GM10248 (cell line): ENCODE measurements around the gene RPRML.
"Not testable (repeated sequence)": the region's sequence is repeated elsewhere in the genome, so short reads cannot be mapped to it uniquely, and the experiment has no call there.

ENCODE experiments used
- CTCF ChIA-PET: fragments of 300-600 bp; sonication (Branson Sonifier 250); formaldehyde crosslinking; extraction: SDS; loops from one replicate; lab custom pipeline; 2021; ENCODE audit warnings: antibody characterized with exemption; lab: Yijun Ruan, JAX
- POLR2A ChIA-PET: fragments of 350-650 bp; sonication (Branson Sonifier 250); formaldehyde crosslinking; extraction: SDS; loops from one replicate; lab custom pipeline; 2020; ENCODE audit warnings: antibody characterized with exemption; lab: Yijun Ruan, JAX
- DNase-seq: peaks from one replicate; pipeline ENCODE4 v3.0.0; 2012; ENCODE audit errors: extremely low spot score
- CTCF ChIP-seq: IDR thresholded peaks from 2 replicates; pipeline ENCODE4 v1.5.1; 2012; ENCODE audit warnings: mild to moderate bottlenecking, low read depth; ENCODE audit errors: extremely low read depth, missing control alignments, control extremely low read depth

Gene RPRML

GRCh38 chr17:46958041-46958591 is 20.9 kb downstream of the RPRML start:
- CTCF ChIA-PET = interaction anchor here (1.9 kb wide), 1 partner anchor 15 kb away, joined by 9 read pairs; no protein-coding TSS in a partner anchor
- POLR2A ChIA-PET = no interaction called here
- TF ChIP-seq CTCF = no peak
- DNase-seq = no peak

- POLR2A ChIA-PET, DNase-seq: not testable (repeated sequence)
- CTCF ChIA-PET = interaction anchor here (1.1 to 3.0 kb wide), 2 partner anchors 9 to 11 kb away, joined by 3 to 26 read pairs; no protein-coding TSS in a partner anchor
Observed at GRCh38 chr17:46953191-46953590, 25.9 kb downstream of the RPRML start.

- no peak for DNase-seq
- no peak for TF ChIP-seq CTCF
- ChIA-PET CTCF (interaction anchor here (0.7 to 3.0 kb wide), 3 partner anchors 8 to 10 kb away, joined by 3 to 26 read pairs (median 3); no protein-coding TSS in a partner anchor), POLR2A (no interaction called here)
Observed at GRCh38 chr17:46952115-46952514, 26.9 kb downstream of the RPRML start.

- DNase-seq = no peak
- ChIA-PET POLR2A (no interaction called here), CTCF (interaction anchor here (0.7 to 3.0 kb wide), 2 partner anchors 9 to 10 kb away, joined by 3 to 26 read pairs; no protein-coding TSS in a partner anchor)
- TF ChIP-seq CTCF = no peak
Observed at GRCh38 chr17:46951706-46952105, 27.3 kb downstream of the RPRML start.

GRCh38 chr17:46950997-46951621 is 27.9 kb downstream of the RPRML start:
- DNase-seq = no peak
- no peak for TF ChIP-seq CTCF
- POLR2A ChIA-PET = no interaction called here
- CTCF ChIA-PET = interaction anchor here (0.7 to 3.0 kb wide), 2 partner anchors 9 kb away, joined by 3 to 26 read pairs; no protein-coding TSS in a partner anchor

GRCh38 chr17:46950342-46950996 is 28.6 kb downstream of the RPRML start:
- DNase-seq = peak; percentile 3
- TF ChIP-seq CTCF = no peak
- ChIA-PET CTCF (interaction anchor here (3.0 kb wide), 1 partner anchor 9 kb away, joined by 26 read pairs; no protein-coding TSS in a partner anchor), POLR2A (no interaction called here)
